ENCODE measurements around the gene AQP7.
"Not testable (repeated sequence)": the region's sequence is repeated elsewhere in the genome, so short reads cannot be mapped to it uniquely, and the experiment has no call there.

The AQP7 gene

GRCh38 chr9:33431420-33431819, 29.1 kb upstream of the AQP7 start:
- DNase-seq, result no peak

- no peak for DNase-seq
These were observed 28.6 kb upstream of the AQP7 start for GRCh38 chr9:33430942-33431341.

- peak in 1 of 2 donors; percentile 23 for DNase-seq
These were observed 27.1 kb upstream of the AQP7 start for GRCh38 chr9:33429256-33429985.

- peak in 1 of 2 donors; percentile 34 for DNase-seq
These were observed 24.5 kb upstream of the AQP7 start for GRCh38 chr9:33426843-33427293.

- DNase-seq, result peak in 1 of 2 donors; percentile 47
These were observed 22.8 kb upstream of the AQP7 start for GRCh38 chr9:33425128-33425533.

GRCh38 chr9:33424492-33424891, 22.1 kb upstream of the AQP7 start:
- DNase-seq, result not testable (repeated sequence)

- not testable (repeated sequence) for DNase-seq
These were observed 21.7 kb upstream of the AQP7 start for GRCh38 chr9:33424043-33424442.

GRCh38 chr9:33419708-33420303, 17.4 kb upstream of the AQP7 start:
- DNase-seq, result no peak

- DNase-seq, result no peak
These were observed 15.7 kb upstream of the AQP7 start for GRCh38 chr9:33418090-33418489.

GRCh38 chr9:33416996-33417395, 14.6 kb upstream of the AQP7 start:
- no peak for DNase-seq

GRCh38 chr9:33415501-33416038, 13.2 kb upstream of the AQP7 start:
- DNase-seq, result peak; percentile 46 to 67

- DNase-seq, result no peak
These were observed 12.6 kb upstream of the AQP7 start for GRCh38 chr9:33414889-33415500.

GRCh38 chr9:33414268-33414667, 11.9 kb upstream of the AQP7 start:
- no peak for DNase-seq

GRCh38 chr9:33408087-33408486, 5.7 kb upstream of the AQP7 start:
- DNase-seq, result no peak

- DNase-seq, result no peak
These were observed 4.7 kb upstream of the AQP7 start for GRCh38 chr9:33407061-33407460.

- peak in 1 of 2 donors; percentile 50 for DNase-seq
These were observed 2.5 kb upstream of the AQP7 start for GRCh38 chr9:33404788-33405362.

- DNase-seq, result no peak
These were observed 1.8 kb upstream of the AQP7 start for GRCh38 chr9:33403941-33404787.

- DNase-seq, result not testable (repeated sequence)
These were observed 559 bp downstream of the AQP7 start for GRCh38 chr9:33401809-33402208.

- not testable (repeated sequence) for DNase-seq
These were observed 3.3 kb downstream of the AQP7 start for GRCh38 chr9:33399047-33399446.

GRCh38 chr9:33397801-33398200, 4.6 kb downstream of the AQP7 start:
- peak; percentile 43 to 62 for DNase-seq

GRCh38 chr9:33395159-33395879, 7.0 kb downstream of the AQP7 start:
- not testable (repeated sequence) for DNase-seq
